Activated B cell treated with CpG ODN at 0.5 μM for 24 hours (primary cell): ENCODE data around the gene TNPO1. TPM values are rescaled to one million over a fixed set of nuclear protein-coding genes. Genes with fewer than 3 reads are reported as not detected.

Experiments used
- ATAC-seq: fragments of 200-7000 bp; cut with Tn5 transposase; one replicate; pipeline ENCODE4 v1.10.0; 2021; ENCODE audit warnings: low read depth, mild to moderate bottlenecking, moderate library complexity
- CTCF ChIA-PET: fragments of 350-600 bp; sonication (Branson Sonifier 250); formaldehyde crosslinking; loops from one replicate; lab custom pipeline; 2021; ENCODE audit warnings: antibody characterized with exemption; lab: Charles Lee
- POLR2A ChIA-PET: fragments of 350-600 bp; sonication (Branson Sonifier 250); formaldehyde crosslinking; loops from one replicate; lab custom pipeline; 2021; ENCODE audit warnings: antibody characterized with exemption; lab: Charles Lee
- DNase-seq: peaks from one replicate; pipeline ENCODE4 v3.0.0; 2022
- H3K27ac Mint-ChIP-seq: one replicate; pipeline ENCODE4 v1.8.0; 2020; ENCODE audit warnings: mixed read lengths
- H3K27me3 Mint-ChIP-seq: one replicate; pipeline ENCODE4 v1.8.0; 2021; ENCODE audit warnings: mixed read lengths
- H3K36me3 Mint-ChIP-seq: one replicate; pipeline ENCODE4 v1.8.0; 2021; ENCODE audit warnings: low read depth, mixed read lengths
- H3K4me1 Mint-ChIP-seq: one replicate; pipeline ENCODE4 v1.8.0; 2021; ENCODE audit warnings: mixed read lengths
- H3K4me3 Mint-ChIP-seq: one replicate; pipeline ENCODE4 v1.8.0; 2020; ENCODE audit warnings: mild to moderate bottlenecking, mixed read lengths
- H3K9me3 Mint-ChIP-seq: one replicate; pipeline ENCODE4 v1.8.0; 2020; ENCODE audit warnings: mixed read lengths
- intact Hi-C: fragments of 100-400 bp; cut with micrococcal nuclease; formaldehyde crosslinking; loops from one replicate; pipeline ENCODE4 v1.15.1; 2024
- total RNA-seq: library from RNA; stranded (reverse); gene quantifications from 2 replicates; pipeline ENCODE4 v1.2.3, GENCODE V29; 2022
- TF ChIP-seq, protein P1 (sequence below): fragments of 200-600 bp; IDR thresholded peaks from one replicate; pipeline ENCODE4 v1.8.0; 2022; ENCODE audit warnings: antibody characterized with exemption, mild to moderate bottlenecking

The TNPO1 gene
- total RNA-seq, 1 donor from 2014 or later = 109 TPM

DNA sequence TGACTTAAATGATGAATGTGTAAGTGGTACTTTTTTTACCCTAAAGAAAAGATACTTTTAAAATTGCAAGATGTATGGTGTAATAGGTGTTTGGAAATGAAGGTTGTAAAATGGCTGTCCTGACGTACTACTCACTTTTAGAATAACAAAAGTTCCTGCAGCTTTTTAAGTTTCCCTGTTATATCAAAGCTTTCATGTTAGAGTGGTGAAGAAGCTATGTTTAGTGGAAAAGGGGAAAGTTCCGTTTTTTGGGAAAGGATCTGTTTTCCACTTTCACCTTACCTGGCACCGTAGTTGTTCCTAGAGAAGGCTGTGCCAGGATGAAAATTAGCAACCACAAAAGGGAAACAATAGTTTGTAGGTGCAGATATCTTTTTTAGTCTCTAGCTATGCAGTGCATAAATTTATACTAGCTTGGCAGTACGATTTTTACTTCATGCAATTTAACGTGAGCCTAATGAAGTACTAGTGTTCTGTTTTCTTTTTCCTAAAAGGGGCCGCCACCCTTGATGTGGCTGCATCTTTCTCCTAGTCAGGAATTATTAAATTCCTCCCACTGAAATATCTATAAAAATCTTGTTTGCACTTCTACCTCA, 1.3 kb downstream of the TNPO1 start:
- intact Hi-C loops = loop anchor here (2.0 to 10.0 kb wide), 6 partner anchors 260 to 1233 kb away; partner anchors contain the start of genes ANKRA2, BTF3, FOXD1 and MCCC2
- peak overlapping the region; percentile 97 for H3K27ac Mint-ChIP-seq
- H3K4me1 Mint-ChIP-seq = peaks cover 30% of the 10 kb centered on the region

DNA sequence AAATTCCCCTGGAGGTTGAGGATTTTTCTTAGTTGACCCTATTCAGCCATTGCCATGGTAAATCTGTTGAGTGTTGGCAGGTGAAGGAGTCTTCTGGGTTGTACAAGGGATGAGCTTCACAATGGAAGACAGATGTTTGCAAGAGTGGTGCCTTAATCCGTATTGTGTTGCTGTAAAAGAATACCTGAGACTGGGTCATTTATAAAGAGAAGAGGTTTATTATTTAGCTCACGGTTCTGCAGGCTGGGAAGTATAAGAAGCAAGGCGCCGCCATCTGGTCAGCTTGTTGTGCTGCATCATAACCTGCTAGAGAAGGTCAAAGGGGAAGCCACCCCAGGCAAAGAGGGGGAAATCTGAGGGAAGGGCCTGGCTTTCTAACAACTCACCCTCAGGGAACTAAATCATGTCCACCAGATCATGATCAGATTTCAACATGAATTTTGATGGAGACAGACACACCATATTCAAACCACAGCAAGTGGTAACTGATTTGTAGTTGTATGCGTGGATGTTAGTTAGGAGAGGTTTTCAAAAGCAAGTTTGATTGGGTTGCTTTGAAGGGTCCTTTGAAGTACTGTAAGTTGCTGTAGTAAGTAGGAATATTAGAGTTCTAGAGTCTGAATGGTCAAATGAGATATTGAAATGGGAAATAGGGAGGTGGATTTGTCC, 2.5 kb downstream of the TNPO1 start:
- TF ChIP-seq, protein P1, sequence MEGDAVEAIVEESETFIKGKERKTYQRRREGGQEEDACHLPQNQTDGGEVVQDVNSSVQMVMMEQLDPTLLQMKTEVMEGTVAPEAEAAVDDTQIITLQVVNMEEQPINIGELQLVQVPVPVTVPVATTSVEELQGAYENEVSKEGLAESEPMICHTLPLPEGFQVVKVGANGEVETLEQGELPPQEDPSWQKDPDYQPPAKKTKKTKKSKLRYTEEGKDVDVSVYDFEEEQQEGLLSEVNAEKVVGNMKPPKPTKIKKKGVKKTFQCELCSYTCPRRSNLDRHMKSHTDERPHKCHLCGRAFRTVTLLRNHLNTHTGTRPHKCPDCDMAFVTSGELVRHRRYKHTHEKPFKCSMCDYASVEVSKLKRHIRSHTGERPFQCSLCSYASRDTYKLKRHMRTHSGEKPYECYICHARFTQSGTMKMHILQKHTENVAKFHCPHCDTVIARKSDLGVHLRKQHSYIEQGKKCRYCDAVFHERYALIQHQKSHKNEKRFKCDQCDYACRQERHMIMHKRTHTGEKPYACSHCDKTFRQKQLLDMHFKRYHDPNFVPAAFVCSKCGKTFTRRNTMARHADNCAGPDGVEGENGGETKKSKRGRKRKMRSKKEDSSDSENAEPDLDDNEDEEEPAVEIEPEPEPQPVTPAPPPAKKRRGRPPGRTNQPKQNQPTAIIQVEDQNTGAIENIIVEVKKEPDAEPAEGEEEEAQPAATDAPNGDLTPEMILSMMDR = no peak
- ChIA-PET POLR2A (interaction anchor here (0.6 to 3.3 kb wide), 5 partner anchors 9 to 208 kb away, joined by 3 to 64 read pairs (median 4); no protein-coding TSS in a partner anchor), CTCF (interaction anchor here (0.8 to 4.0 kb wide), 10 partner anchors 11 to 454 kb away, joined by 3 to 50 read pairs (median 4); no protein-coding TSS in a partner anchor)
- Mint-ChIP-seq H3K4me1 (peaks cover 30% of the 10 kb centered on the region), H3K27me3 (no peaks in the 10 kb centered on the region), H3K4me3 (peak overlapping the region; percentile 33), H3K9me3 (no peaks in the 10 kb centered on the region), H3K27ac (peak overlapping the region; percentile 26), H3K36me3 (peaks cover 2% of the 10 kb centered on the region)
- DNase-seq = peak; percentile 23
- no peak for ATAC-seq
- intact Hi-C loops = loop anchor here (1.0 to 10.0 kb wide), 6 partner anchors 208 to 1234 kb away; partner anchors contain the start of genes FOXD1 and MCCC2

More for the DNA sequence above, 1.3 kb downstream of the TNPO1 start:
- ChIA-PET POLR2A (interaction anchor here (1.0 to 3.3 kb wide), 8 partner anchors 16 to 681 kb away, joined by 5 to 64 read pairs (median 7); partner anchors contain the start of genes BTF3, MRPS27 and PTCD2), CTCF (interaction anchor here (0.6 to 4.0 kb wide), 8 partner anchors 28 to 499 kb away, joined by 3 to 50 read pairs (median 4); no protein-coding TSS in a partner anchor)
- peak overlapping the region; percentile 95 for H3K4me3 Mint-ChIP-seq
- no peak for ATAC-seq
- H3K9me3 Mint-ChIP-seq = no peaks in the 10 kb centered on the region
- H3K36me3 Mint-ChIP-seq = peaks cover 2% of the 10 kb centered on the region
- H3K27me3 Mint-ChIP-seq = no peaks in the 10 kb centered on the region
- TF ChIP-seq, protein P1 = no peak
- DNase-seq = no peak

DNA sequence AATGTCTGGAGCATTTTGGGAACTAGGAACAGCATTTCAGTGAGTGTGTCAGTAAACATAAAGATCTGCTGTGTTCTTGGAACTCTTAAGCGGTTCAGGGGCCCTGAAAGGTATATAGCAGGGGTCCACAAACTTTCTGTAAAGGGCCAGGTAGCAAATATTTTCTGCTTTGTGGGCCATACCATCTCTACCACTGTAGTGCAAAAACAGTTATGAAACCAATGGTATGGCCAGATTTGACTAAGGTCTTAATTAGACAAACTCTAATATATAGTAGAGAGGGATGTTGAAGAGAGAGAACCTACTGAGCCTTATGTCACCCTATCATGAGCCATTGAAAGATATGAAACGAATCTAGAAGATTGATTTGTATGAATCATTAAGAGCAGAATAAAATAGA, 5.3 kb downstream of the TNPO1 start:
- Mint-ChIP-seq H3K27ac (no peak overlapping the region), H3K4me1 (peaks cover 26% of the 10 kb centered on the region), H3K27me3 (no peaks in the 10 kb centered on the region), H3K4me3 (no peak overlapping the region), H3K36me3 (peaks cover 2% of the 10 kb centered on the region), H3K9me3 (no peaks in the 10 kb centered on the region)
- ATAC-seq (no peak), DNase-seq (no peak)
- intact Hi-C loops = no loop called here
- POLR2A ChIA-PET = no interaction called here
- TF ChIP-seq, protein P1 = no peak
- CTCF ChIA-PET = no interaction called here

DNA sequence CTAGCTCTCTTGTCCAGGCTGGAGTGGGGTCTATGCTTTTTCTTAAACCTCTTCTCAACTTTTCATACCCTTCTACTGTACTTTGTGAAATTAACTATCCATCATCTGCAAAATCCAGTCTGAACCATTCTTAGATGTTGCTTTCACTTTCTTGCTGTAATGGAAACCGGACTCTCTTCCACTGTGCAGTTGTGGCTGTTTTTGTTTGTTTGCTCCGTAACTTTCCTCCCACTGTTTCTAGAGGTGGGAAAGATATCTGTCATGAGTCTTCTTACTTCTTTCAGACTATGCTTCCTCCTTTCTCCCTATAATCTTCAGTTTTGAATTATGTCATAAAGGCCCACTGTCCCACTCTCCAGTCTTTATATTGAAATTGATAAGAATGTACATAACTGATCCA, 6.5 kb downstream of the TNPO1 start:
- no peaks in the 10 kb centered on the region for H3K36me3 Mint-ChIP-seq
- intact Hi-C loops = no loop called here
- no peak for DNase-seq
- ChIA-PET POLR2A (no interaction called here), CTCF (no interaction called here)
- H3K27ac Mint-ChIP-seq = no peak overlapping the region
- H3K4me1 Mint-ChIP-seq = peaks cover 18% of the 10 kb centered on the region
- H3K9me3 Mint-ChIP-seq = no peaks in the 10 kb centered on the region
- no peak for ATAC-seq
- no peak overlapping the region for H3K4me3 Mint-ChIP-seq
- TF ChIP-seq, protein P1 = no peak
- no peaks in the 10 kb centered on the region for H3K27me3 Mint-ChIP-seq

DNA sequence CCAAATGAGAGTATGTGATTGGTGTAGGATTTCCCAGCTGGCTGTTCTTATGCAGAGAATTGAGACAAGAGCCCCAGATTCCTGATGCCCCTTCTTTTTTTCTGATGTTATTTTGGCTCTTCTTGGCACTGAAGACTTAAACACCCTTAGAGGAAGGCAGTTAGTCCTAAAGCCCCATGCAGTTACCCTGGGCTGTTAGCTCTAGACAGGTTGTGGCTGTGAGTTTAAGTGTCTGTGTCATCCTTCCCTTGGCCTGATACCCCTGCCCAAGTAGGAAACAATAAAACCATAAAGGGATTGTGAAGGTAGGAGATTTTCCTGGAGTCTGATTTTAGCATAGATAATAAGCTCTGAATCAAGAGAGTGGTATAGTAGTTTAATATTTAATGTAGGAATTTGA, 13.2 kb downstream of the TNPO1 start:
- no peaks in the 10 kb centered on the region for H3K27me3 Mint-ChIP-seq
- H3K27ac Mint-ChIP-seq = no peak overlapping the region
- H3K4me3 Mint-ChIP-seq = no peak overlapping the region
- intact Hi-C loops = no loop called here
- H3K36me3 Mint-ChIP-seq = no peaks in the 10 kb centered on the region
- H3K4me1 Mint-ChIP-seq = peaks cover 5% of the 10 kb centered on the region
- ATAC-seq (no peak), DNase-seq (no peak)
- TF ChIP-seq, protein P1 = no peak
- POLR2A ChIA-PET = interaction anchor here (0.6 to 1.4 kb wide), 3 partner anchors 11 to 47 kb away, joined by 3 read pairs; no protein-coding TSS in a partner anchor
- CTCF ChIA-PET = interaction anchor here (1.6 kb wide), 1 partner anchor 11 kb away, joined by 8 read pairs; no protein-coding TSS in a partner anchor
- no peaks in the 10 kb centered on the region for H3K9me3 Mint-ChIP-seq
